Mesothelial cell of epicardium (in vitro differentiated cells): ENCODE measurements around the gene NOB1. TPM values are rescaled to one million over a fixed set of nuclear protein-coding genes. Genes with fewer than 3 reads are reported as not detected.

Experiments used
- DNase-seq, 2 experiments: peaks; one replicate each; pipeline ENCODE4 v3.0.0; 2021; ENCODE audit warnings: low spot score in 2 of 2; ENCODE audit not compliant: unreplicated experiment in 2 of 2
- H3K27ac Mint-ChIP-seq: 2 replicates; pipeline ENCODE4 v1.8.0; 2021; ENCODE audit warnings: mixed read lengths
- H3K27me3 Mint-ChIP-seq: 2 replicates; pipeline ENCODE4 v1.8.0; 2021; ENCODE audit warnings: low read depth, mixed read lengths
- H3K36me3 Mint-ChIP-seq: 2 replicates; pipeline ENCODE4 v1.8.0; 2021; ENCODE audit warnings: mixed read lengths
- H3K4me1 Mint-ChIP-seq: 2 replicates; pipeline ENCODE4 v1.8.0; 2021; ENCODE audit warnings: mixed read lengths
- H3K4me3 Mint-ChIP-seq: 2 replicates; pipeline ENCODE4 v1.8.0; 2021; ENCODE audit warnings: mild to moderate bottlenecking, moderate library complexity, mixed read lengths
- H3K9me3 Mint-ChIP-seq: 2 replicates; pipeline ENCODE4 v1.8.0; 2021; ENCODE audit warnings: mixed read lengths
- total RNA-seq: library from RNA; stranded (reverse); gene quantifications from 3 replicates; pipeline ENCODE4 v1.2.1, GENCODE V29; 2021
- TF ChIP-seq, protein P1 (sequence below): fragments of 200-600 bp; sonication (generic); IDR thresholded peaks from one replicate; pipeline ENCODE4 v1.5.0; 2021; ENCODE audit warnings: antibody characterized with exemption; ENCODE audit not compliant: unreplicated experiment

NOB1 gene
- total RNA-seq, 1 donor from 2014 or later: 52.9 TPM

DNA sequence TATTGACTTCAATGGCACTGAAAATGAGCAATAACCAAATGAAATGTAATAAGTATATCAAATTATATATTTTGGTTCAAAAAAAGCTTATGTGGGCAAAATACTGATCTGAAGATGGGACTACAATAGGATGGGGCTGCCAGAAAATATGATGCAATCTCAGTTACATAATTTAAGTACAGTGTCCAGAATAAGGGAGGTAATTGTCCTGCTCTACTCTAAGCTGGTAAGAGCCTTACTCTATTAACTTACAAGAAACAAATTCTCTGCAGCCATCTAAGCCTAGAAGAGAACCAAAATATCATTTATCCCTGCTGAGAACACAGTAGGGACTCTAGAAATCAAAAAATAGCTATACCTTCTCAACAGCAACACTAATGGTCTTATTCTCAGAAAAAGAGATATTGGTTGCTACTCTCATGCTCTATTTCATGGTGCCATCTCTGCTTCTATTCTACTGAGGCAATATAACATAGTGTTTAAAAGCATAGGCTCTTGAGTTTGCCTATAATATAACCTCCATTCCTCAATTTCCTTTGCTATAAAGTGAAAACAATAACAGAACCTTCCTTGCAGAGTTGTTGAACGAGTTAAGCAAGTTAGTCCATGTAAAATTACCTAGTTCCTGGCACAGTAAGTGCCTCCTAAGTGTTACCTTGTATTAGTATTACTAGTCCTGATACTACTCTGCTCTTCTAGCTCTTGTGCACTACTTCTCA lies 48.3 kb downstream of the NOB1 start:
- Mint-ChIP-seq H3K27ac (peak overlapping the region; percentile 57), H3K4me1 (peaks cover 16% of the 10 kb centered on the region), H3K4me3 (no peak overlapping the region)

DNA sequence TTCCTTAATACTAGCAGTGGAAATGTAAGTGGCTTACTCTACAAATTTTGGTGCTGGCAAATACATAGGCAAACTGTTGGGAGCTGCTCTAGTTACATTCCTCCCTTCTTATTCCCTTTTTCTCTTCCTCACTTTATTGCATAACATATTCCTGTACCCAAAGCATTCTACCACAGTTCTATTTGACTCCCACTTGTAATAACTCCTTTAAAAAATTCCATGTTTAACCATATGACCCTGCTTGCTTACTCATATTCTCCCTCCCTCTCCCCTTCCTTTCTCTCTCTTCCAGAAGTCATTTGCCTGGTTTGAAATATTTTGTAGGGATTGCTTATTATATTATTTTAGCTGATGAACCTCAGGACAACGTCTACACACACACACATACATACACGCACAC lies 51.1 kb downstream of the NOB1 start:
- H3K4me1 Mint-ChIP-seq: peaks cover 8% of the 10 kb centered on the region
- TF ChIP-seq, protein P1, sequence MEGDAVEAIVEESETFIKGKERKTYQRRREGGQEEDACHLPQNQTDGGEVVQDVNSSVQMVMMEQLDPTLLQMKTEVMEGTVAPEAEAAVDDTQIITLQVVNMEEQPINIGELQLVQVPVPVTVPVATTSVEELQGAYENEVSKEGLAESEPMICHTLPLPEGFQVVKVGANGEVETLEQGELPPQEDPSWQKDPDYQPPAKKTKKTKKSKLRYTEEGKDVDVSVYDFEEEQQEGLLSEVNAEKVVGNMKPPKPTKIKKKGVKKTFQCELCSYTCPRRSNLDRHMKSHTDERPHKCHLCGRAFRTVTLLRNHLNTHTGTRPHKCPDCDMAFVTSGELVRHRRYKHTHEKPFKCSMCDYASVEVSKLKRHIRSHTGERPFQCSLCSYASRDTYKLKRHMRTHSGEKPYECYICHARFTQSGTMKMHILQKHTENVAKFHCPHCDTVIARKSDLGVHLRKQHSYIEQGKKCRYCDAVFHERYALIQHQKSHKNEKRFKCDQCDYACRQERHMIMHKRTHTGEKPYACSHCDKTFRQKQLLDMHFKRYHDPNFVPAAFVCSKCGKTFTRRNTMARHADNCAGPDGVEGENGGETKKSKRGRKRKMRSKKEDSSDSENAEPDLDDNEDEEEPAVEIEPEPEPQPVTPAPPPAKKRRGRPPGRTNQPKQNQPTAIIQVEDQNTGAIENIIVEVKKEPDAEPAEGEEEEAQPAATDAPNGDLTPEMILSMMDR: no peak
- peaks cover 11% of the 10 kb centered on the region for H3K36me3 Mint-ChIP-seq
- H3K9me3 Mint-ChIP-seq: no peaks in the 10 kb centered on the region
- H3K27me3 Mint-ChIP-seq: no peaks in the 10 kb centered on the region
- peak overlapping the region; percentile 52 for H3K27ac Mint-ChIP-seq
- no peak overlapping the region for H3K4me3 Mint-ChIP-seq
- no peak for DNase-seq

More for the DNA sequence above, 48.3 kb downstream of the NOB1 start:
- no peak for DNase-seq
- Mint-ChIP-seq H3K9me3 (no peaks in the 10 kb centered on the region), H3K27me3 (no peaks in the 10 kb centered on the region), H3K36me3 (peaks cover 12% of the 10 kb centered on the region)
- TF ChIP-seq, protein P1: no peak

DNA sequence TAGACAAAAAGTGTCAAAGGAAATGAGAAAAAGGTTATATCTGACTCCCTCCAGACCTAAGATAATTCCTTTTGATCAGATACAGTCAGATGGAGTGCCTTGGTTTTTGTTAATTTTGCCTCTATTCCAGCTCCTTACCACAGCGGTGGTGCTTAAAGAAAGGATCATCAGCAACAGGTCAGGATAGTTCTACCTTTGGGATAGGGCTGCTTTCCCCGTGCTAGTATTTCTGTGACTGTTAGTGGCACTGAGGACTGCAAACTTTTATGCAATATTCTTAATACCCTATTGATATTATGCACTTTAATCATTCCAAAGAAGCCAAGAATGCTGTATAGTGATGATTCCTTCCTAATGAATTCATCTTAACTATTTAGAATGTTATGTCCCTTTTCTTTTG lies 52.9 kb downstream of the NOB1 start:
- Mint-ChIP-seq H3K27me3 (no peaks in the 10 kb centered on the region), H3K9me3 (no peaks in the 10 kb centered on the region), H3K4me3 (no peak overlapping the region), H3K4me1 (peaks cover 7% of the 10 kb centered on the region), H3K36me3 (peaks cover 7% of the 10 kb centered on the region), H3K27ac (peak overlapping the region; percentile 21)
- TF ChIP-seq, protein P1: no peak
- DNase-seq: no peak

DNA sequence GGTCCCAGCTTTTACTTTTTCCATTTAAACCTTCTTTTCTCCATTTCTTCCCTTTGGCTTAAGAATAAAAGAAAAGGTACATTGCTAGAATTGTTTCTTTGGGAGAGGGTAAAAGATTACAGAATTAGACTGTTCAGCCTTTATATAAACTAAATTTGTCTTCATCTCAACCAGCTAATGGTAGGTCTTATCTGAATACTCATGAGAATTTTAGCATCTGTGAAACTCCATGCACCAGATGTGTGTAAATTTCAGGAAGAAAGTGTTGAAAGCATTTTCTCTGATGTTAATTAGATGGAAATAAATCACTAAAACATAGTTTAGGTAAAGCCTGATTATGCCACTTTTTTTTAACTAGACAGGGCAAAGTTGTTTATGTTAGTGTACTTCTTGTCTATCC lies 53.3 kb downstream of the NOB1 start:
- no peaks in the 10 kb centered on the region for H3K27me3 Mint-ChIP-seq
- H3K4me1 Mint-ChIP-seq: peaks cover 3% of the 10 kb centered on the region
- no peak overlapping the region for H3K4me3 Mint-ChIP-seq
- TF ChIP-seq, protein P1: no peak
- H3K27ac Mint-ChIP-seq: no peak overlapping the region
- no peak for DNase-seq
- peaks cover 9% of the 10 kb centered on the region for H3K36me3 Mint-ChIP-seq
- H3K9me3 Mint-ChIP-seq: no peaks in the 10 kb centered on the region

DNA sequence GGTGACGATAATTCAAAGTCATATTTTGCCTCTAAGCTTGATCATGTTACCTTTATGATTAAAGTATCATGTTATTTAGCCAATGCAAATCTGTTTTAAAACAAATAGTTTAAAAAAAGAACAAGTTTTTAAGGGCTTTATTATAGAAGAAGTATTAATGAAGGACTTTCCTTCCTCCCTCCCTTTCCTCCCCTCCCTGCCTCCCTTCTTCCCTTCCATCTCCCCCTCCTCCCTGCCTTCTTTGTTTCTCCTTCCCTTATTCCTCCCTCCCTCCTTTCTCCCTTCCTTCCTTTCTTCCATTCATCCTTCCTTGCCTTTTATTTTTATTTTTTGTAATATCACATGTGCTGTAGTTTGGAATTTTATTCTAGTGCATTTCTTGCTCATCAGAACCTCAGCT lies 54.8 kb downstream of the NOB1 start:
- no peak overlapping the region for H3K4me3 Mint-ChIP-seq
- H3K4me1 Mint-ChIP-seq: no peaks in the 10 kb centered on the region
- H3K36me3 Mint-ChIP-seq: peaks cover 16% of the 10 kb centered on the region
- TF ChIP-seq, protein P1: no peak
- no peak for DNase-seq
- no peak overlapping the region for H3K27ac Mint-ChIP-seq
- no peaks in the 10 kb centered on the region for H3K9me3 Mint-ChIP-seq
- no peaks in the 10 kb centered on the region for H3K27me3 Mint-ChIP-seq
